ENCODE results near the gene DDX54.

Gene DDX54

DNA sequence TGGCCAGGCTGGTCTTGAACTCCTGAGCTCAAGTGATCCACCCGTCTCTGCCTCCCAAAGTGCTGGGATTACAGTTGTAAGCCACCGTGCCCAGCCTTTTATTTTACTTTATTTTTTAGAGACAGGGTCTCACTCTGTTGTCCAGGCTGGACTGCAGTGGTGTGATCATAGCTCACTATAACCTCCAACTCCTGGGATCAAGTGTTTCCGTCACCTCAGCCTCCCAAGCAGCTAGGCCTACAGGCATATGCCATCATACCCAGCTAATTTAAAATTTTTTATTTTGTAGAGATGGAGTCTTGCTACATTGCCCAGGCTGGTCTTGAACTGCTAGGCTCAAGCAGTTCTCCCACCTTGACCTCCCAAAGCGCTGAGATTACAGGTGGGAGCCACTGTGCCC, 39.7 kb upstream of the DDX54 start:
- in situ Hi-C loops (cut with HindIII; ENCODE audit: low sequenced_read_pairs) = no loop called here
- no peak for DNase-seq (ENCODE audit: low read depth)
- TF ChIP-seq, protein P1, sequence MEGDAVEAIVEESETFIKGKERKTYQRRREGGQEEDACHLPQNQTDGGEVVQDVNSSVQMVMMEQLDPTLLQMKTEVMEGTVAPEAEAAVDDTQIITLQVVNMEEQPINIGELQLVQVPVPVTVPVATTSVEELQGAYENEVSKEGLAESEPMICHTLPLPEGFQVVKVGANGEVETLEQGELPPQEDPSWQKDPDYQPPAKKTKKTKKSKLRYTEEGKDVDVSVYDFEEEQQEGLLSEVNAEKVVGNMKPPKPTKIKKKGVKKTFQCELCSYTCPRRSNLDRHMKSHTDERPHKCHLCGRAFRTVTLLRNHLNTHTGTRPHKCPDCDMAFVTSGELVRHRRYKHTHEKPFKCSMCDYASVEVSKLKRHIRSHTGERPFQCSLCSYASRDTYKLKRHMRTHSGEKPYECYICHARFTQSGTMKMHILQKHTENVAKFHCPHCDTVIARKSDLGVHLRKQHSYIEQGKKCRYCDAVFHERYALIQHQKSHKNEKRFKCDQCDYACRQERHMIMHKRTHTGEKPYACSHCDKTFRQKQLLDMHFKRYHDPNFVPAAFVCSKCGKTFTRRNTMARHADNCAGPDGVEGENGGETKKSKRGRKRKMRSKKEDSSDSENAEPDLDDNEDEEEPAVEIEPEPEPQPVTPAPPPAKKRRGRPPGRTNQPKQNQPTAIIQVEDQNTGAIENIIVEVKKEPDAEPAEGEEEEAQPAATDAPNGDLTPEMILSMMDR (IDR thresholded peaks at IDR 0.05; ENCODE audit: low read depth, low read length, missing control alignments) = no peak
- H3K4me3 ChIP-seq (ENCODE audit: low read depth, low read length) = no peak overlapping the region

DNA sequence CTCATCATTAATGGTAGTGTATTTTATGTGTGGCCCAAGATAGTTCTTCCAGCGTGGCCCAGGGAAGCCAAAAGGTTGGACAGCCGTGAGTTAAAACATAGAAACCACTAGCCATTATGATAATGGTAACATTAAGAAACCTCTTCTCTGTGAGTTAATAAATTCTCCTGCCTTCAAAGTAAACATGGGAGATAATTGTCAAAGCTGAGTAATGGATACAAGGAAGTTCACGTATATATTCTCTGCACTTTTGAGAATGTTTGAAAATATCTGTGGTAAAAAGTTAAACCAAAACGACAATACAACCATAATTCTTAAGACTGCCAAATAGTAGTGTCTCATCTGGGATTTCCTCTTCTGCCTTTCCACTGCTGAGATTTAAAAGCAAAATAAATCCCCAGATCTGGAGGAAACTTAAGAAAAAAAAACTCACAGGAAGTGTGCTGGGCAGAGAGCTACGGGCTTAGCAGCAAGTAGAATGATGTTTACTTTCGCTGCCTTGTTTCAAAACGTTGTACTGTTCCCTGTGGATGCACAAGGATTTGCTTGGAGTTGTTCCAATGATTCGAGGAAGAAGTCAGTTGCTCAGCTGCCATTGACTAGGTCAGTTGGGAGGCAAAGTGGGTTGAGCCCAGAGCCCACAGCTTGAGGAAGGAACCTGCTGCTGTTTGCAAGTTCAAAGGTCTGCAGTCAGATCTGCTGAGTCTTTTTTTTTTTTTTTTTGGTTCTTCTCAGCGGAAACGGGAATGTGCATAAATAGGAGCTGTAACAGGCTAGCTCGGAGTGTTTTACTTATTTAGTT, 37.7 kb upstream of the DDX54 start:
- peak overlapping the region; percentile 5 for H3K4me3 ChIP-seq (ENCODE audit: low read depth, low read length)
- TF ChIP-seq, protein P1 (IDR thresholded peaks at IDR 0.05; ENCODE audit: low read depth, low read length, missing control alignments) = no peak
- in situ Hi-C loops (cut with HindIII; ENCODE audit: low sequenced_read_pairs) = no loop called here
- DNase-seq (ENCODE audit: low read depth) = peak; percentile 65

DNA sequence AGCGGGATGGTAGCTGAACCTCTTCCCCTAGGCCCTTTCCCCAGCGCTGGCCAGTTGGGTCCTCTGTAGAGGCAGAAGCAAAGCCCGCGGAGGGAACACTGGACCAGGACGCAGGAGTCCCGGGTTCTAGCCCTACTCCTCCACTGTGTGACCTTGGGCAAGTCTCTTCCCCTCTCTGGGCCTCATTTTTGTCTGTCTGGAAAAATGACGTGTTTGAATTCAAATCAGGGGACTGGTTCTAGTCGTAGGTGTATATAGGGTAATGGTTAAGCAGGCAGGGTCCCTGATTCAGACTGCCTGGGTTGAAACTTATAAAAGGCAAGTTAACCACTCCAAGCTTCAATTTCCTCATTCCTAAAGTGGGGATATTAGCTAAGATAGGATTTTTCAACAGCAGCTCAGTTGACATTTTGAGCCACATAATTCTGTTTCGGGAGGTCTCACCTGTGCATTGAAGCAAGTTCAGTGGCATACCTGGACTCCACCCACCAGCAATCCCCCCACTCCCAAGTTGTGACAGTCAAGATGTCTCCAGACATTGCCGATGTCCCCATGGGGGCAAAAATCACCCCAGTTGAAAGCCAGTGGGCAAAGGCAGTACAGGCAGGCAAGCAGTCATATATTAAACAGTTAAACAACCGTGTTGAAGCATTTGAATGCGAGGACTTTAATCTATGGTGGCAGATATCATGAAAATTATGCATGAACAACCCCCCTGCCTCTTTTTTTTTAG, 36.9 kb upstream of the DDX54 start:
- TF ChIP-seq, protein P1 (IDR thresholded peaks at IDR 0.05; ENCODE audit: low read depth, low read length, missing control alignments) = no peak
- peak overlapping the region; percentile 75 for H3K4me3 ChIP-seq (ENCODE audit: low read depth, low read length)
- no peak for DNase-seq (ENCODE audit: low read depth)
- in situ Hi-C loops (cut with HindIII; ENCODE audit: low sequenced_read_pairs) = no loop called here

DNA sequence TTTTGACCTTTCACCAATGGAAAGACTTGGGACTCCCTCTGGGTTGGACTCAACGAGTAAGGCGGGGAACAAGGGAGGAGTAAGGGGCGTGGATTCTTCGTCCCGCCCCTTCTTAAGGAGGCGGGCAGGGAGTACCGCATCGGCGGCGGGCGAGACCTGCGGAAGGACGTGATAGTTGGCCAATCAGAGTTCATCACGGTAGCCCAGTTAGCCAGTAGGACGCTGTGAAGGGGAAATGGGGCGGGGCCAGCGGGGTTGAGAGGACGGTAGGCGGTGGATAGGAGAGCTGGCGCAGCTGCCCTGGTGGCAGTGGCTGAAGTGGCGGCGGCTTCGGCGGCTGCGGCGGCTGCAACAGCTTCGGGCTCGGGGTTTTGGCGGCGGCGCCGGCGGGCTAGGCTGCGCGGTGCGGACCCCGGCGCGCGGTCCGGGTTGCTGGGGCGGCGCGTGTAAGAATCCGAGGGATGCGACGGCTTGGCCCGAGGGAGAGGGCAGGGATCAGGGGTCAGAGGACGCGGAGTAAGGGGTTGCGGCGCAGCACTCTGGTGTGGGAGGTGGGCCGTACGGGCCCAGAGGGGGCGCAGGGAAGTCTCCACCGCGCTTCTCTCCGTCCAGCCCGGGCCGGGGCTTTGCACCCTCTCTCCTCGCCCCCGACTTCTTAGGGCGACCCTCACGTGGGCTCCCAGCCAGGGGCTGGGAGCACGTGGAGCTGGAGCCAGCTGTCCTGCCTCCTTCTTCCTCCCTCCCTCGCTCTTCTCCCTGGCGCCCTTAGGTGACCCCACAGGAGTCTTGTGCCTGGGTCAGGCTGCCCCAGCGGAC, 36.1 kb upstream of the DDX54 start, which contains the start of gene TPCN1:
TSS of gene TPCN1 (plus strand) at position 284 of the 816 bp plus-strand sequence. CDS start 5,389 bp downstream, outside the sequence.
- DNase-seq (ENCODE audit: low read depth) = peak; percentile 100
- in situ Hi-C loops (cut with HindIII; ENCODE audit: low sequenced_read_pairs) = no loop called here
- TF ChIP-seq, protein P1 (IDR thresholded peaks at IDR 0.05; ENCODE audit: low read depth, low read length, missing control alignments) = no peak
- H3K4me3 ChIP-seq (ENCODE audit: low read depth, low read length) = peak within 1 kb of the TSS; percentile 75

DNA sequence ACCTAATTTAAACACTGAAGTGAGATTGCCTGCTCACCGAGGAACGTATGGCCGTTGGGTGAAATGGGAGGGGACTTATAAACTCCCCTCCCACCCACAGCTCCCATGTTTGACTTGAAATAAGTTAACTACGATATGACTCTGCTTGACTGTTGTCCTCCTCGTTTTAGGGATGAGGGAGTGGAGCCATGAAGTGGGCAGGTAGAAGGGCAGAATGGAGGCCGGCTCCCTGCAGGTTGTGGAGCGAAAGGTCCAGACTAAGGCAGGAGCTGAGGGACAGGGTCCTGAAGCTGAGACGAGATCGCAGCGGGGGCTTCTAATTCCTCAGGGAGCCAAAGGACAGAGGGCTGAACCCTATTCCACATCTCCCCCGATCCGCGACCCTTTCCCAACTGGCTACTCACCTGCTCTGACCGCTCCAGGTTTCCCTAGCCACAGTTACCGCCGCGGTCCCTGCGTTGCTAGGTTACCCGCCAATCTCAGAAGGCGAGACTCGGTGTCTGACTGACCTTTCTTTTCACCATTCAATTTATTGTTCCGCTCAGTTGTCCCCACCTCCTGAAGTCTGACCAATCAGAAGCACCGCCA, 35.4 kb upstream of the DDX54 start:
- in situ Hi-C loops (cut with HindIII; ENCODE audit: low sequenced_read_pairs) = no loop called here
- DNase-seq (ENCODE audit: low read depth) = no peak
- TF ChIP-seq, protein P1 (IDR thresholded peaks at IDR 0.05; ENCODE audit: low read depth, low read length, missing control alignments) = no peak
- H3K4me3 ChIP-seq (ENCODE audit: low read depth, low read length) = peak overlapping the region; percentile 75

DNA sequence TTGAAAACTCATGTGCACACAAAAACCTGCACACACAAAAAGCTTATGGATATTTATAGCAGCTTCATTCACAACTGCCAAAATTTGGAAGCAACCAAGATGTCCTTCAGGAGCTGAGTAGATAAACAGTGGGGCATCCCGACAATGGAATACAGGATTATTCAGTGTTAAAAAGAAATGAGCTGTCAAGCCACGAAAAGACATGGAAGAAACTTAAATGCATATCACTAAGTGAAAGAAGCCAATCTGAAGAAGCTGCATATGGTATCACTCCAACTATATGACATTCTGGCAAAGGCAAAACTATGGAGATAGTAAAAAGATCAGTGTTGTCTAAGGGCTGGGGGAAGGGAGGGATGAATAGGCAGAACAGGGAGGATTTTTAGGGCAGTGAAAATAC, 30.7 kb upstream of the DDX54 start:
- no peak overlapping the region for H3K4me3 ChIP-seq (ENCODE audit: low read depth, low read length)
- TF ChIP-seq, protein P1 (IDR thresholded peaks at IDR 0.05; ENCODE audit: low read depth, low read length, missing control alignments) = no peak
- in situ Hi-C loops (cut with HindIII; ENCODE audit: low sequenced_read_pairs) = no loop called here
- no peak for DNase-seq (ENCODE audit: low read depth)

All from astrocyte of the cerebellum (primary cell).